Suppressor macrophage treated with lipopolysaccharide for 4 hours (primary cell): ENCODE measurements around the gene TMEM239.
"Not testable (repeated sequence)": the region's sequence is repeated elsewhere in the genome, so short reads cannot be mapped to it uniquely, and the experiment has no call there.

Experiments
- DNase-seq: peaks from one replicate; pipeline ENCODE4 v3.0.0-alpha.2; 2020

TMEM239 gene

DNA sequence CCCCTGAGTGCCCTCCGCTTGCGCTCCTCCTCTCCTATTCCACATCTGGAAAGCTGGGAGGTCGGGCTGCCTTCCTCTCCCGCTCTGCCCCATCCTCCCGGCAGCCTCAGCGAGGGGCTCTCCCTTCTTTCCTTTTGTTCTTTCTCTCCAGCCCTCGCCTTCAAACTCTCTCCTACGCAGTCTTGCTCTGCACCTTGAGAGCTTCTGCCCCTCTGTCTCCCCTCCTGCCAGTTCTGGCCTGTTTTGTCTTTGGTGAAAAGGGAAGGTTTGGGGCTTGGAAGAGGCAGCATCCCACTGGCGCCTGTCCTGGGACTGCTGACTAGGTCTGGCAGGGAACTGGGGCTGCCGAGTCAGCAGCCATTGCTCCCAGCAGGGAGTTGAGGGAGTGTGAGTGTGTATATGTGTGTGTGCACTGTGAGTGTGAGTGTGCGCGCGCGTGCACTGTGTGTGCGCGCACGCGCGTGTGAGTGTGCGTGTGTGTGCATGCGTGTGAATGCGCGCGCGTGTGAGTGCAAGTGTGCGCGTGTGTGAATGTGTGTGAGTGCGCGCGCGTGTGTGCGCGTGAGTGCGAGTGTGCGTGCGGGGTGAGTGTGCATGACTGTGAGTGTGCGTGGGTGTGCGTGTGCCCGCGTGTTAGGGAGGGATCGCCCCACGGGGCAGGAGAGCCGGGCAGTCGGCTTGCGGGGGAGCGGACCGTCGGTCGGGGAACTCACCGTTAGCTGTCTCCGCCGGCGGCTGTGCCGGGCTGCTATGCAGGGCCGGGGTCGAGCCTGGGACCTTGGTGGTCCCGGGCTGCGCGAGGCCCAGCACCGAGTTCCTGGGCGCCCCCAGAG, 16.3 kb upstream of the TMEM239 start:
- DNase-seq: peak; percentile 24

DNA sequence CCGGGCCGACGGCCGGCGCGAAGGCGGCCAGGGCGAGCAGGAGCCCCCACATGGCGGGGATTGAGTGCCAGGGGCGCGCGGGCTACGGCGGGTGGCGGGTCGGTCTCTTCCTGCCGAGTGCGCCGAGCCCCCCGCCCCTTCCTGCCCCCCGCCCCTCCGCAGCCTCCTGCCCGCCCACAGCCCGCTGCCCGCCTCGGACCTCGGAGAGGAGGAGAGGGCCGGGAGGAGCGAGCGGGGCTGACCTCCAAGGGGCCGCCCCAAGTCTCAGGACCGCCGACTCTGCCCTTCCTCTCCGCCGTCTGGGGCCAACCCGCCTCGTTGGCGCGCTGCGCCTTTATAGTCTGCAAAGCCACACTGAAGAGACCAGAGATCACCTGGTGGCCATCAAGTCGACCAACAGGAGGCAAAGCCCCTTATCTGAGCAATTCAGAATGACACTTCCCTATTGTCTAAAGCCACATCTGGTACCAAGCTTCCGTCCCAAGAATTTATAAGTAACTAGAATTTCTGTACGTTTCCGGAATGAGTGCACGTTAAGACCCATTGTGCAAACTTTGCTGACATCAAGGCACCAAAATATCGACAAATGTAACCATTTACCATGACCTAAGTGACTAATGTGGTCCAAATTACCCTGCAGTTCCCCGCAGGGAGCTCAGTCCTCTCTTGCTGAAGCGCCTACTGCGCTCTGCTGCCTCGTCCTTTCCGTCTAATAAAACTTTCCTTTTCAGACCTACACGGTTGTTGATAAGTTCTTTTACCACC, 15.5 kb upstream of the TMEM239 start, which contains the start of gene CPXM1:
CPXM1 (minus strand) TSS at position 107 of the 765 bp plus-strand sequence; CDS start at position 52, 55 bp downstream.
- peak; percentile 86 for DNase-seq

DNA sequence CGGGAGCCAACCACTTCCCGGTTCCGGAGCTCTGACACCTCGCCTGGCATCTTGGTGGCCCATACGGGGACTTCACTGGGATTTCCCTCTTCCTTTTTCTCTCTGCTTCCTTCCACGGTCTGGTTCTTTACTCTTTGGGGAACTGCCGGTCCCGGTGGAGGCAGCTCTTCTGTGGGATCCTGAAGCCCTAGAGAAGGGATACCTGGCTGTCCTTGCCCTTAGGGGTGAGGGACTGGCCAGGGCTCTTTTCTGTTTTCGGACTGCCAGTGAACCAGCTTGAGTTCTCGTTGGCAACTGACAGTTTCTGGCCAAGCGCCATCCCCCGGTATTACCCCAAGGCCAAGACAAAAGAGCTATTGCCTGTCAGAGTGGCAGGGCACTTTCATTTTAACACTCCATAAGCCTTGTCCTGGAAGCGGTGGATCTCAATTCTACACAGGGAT, 14.9 kb upstream of the TMEM239 start:
- DNase-seq: no peak

DNA sequence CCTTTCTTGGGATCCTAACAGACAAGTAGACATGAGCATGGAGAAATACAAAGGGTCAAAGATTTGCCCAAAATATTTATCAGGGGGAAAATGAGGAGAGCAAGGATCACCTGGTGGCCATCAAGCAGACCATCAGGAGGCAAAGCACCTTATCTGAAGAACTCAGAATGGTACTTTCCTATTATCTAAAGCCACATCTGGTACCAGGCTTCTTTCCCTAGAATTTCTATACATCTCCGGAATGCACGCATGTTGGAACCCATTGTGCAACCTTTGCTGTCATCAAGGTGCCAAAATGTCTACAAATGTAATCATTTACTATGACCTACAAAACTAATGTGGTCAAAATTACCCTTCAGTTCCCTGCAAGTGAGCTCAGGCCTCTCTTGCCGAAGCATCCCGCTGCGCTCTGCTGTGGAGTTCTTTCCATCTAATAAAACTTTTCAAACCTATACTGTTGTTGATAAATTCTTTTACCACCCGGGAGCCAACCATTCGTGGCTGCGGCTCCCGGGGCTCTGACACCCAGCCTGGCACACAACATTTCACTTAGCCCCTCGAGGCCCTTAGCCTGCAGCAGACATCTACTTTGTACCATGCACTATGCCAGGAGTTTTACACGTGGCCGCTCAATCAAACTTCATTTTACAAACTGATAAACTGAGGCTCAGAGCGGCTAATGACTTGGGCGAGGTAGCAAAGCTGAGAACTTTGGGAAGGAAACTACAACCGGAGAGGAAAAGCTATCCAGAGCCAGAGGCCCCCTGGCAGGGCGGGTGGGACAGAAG, 11.9 kb upstream of the TMEM239 start:
- DNase-seq: no peak

DNA sequence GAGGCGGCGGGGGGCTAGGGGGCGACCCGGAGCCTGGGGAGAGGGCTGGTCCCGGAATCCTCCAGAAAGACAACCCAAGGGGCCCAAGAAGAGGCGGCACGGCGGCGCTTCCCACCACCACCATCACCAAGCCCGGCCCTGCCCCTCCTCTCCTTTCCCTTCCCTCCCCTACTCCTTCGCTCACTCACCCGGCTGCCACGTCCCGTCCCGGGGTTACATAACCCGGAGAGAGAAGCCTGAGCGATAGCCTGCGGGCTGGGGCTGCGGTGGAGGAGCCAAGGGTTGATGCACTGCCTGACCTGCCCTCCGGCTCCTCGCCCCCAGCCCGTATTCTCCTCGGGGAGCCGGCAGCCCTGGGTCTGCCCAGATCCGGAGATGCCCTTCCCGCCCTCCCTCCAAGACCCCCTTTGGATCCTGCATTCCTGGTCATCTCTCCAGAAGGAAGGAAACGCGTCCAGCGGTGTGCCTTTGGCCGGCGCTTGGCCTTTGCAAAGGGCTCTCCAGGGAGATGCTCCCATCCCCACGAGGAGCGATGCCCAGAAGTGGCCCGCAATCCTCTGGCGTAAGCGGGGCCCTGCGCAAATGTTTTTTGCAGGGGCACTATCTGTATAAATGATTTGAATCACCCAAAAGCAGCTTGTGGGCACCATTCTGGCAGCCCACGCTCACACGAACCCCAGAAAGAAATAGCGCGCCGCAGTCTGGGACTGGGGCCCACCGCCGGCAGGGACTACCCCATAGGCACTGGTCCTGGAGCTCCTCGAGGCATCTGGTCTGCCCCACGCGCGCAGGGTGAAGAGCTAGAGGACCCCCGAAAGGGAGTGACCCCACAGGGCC, 11.1 kb upstream of the TMEM239 start:
- DNase-seq: peak; percentile 28

DNA sequence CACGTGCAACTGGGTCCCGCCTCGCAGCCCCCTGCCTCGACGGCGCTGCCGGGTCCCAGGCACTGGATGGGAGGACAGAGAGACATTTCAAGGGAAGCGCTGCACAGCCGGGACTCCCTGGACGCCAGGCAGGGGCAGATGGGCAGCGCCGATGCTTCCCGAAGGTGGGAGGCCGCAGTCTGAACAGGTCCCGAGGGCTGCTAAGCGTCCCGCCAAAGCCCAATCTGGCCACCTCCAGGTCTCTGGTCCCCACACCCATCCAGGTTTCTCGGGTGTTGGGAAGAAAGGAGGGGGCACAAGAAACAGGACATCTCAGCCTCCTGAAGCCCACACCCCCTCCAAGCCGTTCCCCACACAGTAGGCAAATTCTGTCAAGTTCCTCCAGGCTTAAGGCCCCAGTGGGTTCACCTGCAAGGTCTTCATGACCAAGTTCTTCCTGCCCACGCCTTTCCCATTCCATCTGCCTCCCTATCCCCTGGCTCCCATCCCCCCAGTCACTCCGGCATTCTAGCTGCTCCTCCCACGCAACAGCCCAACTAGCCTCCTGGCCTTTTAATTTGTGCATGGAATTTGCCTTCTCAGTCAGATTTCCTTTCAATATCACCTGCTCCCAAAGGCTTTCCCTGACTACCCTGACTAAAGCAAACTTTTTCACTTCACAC, 10.3 kb upstream of the TMEM239 start:
- DNase-seq: no peak

DNA sequence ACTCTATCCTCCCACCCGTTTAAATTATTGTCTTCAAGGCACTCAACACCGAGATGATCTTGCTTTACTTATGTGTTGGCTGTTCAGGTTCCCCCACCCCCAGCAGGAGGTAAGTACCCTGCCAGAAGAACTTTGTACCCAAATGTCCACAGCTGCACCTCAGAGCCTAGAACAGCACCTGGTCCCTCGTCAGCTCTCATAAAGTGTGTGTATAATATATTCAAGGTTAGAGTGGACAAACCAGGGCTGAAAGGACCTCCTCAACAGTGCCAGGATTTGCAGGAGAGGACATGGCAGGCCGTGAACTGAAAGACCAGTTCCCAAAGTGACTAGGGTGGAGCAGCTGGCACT, 9.8 kb upstream of the TMEM239 start:
- DNase-seq: no peak

DNA sequence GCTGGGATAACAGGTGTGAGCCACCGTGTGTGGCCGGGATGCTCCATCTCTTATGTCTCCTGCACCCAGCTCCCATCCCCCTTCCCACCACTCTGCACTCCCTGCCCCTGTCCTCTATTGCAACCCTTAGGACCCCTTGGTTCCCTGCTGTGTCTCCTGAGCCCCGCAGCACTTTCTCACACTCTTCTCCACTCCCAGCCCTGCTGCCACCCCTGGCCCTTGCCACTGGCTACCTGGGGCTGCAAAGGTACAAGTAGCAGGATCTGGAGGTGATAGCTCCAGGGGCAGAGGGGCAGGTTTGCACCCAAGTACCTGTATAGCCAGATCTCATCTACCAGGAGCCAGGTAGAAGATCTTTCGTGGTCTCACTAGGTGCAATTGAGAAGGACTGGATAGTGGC, 9.1 kb upstream of the TMEM239 start:
- DNase-seq: no peak

DNA sequence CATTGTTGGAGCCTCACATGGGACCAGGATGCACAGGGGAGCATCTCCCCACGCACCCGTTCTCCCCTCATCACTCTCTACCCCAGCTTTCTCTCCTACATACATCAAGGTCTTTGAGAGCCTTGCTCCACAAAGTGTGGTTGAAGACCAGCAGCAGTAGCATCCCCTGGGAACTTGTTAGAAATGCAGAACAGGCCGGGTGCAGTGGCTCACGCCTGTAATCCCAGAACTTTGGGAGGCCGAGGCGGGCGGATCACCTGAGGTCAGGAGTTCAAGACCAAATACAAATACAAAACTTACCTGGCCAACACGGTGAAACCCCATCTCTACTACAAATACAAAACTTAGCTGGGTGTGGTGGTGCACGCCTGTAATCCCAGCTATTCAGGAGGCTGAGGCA, 8.2 kb upstream of the TMEM239 start:
- not testable (repeated sequence) for DNase-seq

DNA sequence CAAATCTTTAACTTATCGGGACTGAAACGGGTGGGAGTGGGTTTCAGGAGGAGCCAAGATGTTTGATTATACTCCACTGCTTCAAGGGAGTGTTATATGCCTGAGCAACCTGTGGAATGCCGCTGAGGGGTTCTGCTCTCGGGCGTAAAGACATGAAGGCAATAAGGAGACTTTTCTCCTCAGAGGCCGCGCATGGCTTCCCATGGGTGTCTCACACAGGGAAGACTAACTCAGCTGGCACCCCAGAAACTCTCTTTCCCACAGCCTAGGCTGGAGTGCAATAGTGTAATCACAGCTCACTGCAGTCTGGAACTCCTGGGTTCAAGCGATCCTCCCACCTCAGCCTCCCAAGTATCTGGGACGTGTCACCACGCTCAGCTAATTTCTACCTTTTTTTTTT, 6.5 kb upstream of the TMEM239 start:
- no peak for DNase-seq

DNA sequence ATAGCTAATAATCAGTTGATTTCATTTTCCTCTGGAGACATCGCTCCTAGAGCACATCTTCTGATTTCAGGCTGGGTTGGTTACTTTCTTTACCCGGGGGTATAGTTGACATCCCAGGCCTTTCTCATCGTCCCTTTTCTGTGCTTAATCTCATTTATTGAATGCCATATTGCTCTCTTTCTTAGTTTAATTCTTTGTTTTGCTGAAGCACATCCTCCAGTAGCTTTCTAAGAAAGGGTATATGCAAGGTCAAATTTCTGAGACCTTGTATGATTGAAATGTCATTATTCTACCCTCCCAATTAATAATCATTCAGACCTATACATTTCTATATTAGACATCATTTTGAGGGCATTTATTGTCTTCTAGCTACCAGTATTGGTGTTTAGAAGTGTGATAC, 4.0 kb upstream of the TMEM239 start:
- DNase-seq: no peak

DNA sequence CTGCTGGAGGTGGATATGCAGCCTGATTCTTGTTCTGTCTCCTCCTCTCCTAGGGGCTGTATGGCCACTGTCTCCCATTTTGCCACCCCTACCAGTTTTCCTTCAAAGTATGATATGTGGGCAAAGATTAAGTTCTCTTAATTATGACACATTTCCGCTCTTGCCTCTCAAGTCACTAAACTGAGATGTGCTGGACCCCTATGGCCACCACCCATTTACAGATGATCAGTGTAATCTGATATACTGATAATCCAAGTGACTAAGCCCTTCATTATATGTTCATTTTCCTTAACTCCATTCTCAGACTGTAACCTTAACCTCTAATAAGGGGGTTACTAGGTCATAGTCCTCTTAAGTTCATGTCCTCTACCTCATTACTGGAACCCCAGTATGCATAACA, 2.1 kb upstream of the TMEM239 start:
- no peak for DNase-seq

DNA sequence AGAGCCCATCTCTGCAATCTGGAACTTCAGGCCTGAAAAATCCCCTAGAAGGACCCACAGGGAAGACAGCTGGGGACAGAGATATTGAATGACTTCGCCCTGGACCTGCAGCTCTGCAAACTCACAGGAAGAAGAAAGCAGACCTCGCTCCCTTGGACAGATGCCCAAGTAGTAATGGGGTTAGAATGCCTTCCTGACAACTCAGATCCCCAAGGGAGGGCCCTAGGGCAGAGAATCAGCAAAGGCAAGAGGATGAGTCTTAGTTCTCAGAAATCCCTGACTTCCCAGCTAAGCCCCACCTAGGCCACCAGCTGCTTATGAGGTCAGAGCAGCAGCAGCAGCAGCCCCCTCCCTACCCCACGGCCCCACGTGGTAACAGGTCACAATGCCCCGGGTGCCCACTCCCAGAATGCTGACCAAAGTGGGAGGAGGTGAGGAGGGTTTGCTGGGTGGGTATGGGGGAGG, 1.5 kb upstream of the TMEM239 start, which contains the start of gene C20orf141:
C20orf141 (plus strand) TSS at position 401 of the 465 bp plus-strand sequence. CDS start 198 bp downstream, outside the sequence.
- peak; percentile 27 for DNase-seq

DNA sequence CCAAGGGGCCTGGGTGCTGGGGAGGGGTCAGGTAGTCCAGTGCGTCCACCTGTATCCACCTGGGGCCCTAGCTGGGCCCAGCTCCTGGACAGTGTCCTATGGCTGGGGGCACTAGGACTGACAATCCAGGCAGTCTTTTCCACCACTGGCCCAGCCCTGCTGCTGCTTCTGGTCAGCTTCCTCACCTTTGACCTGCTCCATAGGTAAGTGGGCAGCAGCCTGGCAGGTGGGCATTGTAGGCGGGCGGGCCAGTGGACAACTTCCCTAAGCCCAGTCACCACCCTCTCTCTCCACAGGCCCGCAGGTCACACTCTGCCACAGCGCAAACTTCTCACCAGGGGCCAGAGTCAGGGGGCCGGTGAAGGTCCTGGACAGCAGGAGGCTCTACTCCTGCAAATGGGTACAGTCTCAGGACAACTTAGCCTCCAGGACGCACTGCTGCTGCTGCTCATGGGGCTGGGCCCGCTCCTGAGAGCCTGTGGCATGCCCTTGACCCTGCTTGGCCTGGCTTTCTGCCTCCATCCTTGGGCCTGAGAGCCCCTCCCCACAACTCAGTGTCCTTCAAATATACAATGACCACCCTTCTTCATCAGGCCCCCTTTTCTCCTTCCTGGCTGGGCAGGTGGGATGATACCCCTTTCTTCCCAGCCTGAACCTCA, 793 bp upstream of the TMEM239 start:
- no peak for DNase-seq

DNA sequence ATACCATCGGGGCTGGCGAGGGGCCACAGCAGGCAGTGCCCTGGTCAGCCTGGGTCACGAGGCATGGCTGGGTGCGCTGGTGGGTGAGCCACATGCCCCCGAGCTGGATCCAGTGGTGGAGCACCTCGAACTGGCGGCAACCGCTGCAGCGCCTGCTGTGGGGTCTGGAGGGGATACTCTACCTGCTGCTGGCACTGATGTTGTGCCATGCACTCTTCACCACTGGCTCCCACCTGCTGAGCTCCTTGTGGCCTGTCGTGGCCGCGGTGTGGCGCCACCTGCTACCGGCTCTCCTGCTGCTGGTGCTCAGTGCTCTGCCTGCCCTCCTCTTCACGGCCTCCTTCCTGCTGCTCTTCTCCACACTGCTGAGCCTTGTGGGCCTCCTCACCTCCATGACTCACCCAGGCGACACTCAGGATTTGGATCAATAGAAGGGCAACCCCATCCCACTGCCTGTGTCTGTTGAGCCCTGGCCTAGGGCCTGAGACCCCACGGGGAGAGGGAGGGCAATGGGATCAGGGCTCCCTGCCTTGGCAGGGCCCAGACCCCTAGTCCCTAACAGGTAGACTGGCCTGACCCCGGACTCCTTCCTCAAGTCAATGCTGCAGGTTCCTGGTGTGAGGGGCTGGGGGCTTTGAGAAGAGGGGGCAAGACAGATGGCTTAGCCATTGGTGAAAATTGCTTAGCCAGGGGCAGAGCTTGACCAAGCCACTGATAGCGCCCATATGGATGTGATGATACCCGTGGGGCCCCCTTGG, 598 bp downstream of the TMEM239 start:
- DNase-seq: no peak

DNA sequence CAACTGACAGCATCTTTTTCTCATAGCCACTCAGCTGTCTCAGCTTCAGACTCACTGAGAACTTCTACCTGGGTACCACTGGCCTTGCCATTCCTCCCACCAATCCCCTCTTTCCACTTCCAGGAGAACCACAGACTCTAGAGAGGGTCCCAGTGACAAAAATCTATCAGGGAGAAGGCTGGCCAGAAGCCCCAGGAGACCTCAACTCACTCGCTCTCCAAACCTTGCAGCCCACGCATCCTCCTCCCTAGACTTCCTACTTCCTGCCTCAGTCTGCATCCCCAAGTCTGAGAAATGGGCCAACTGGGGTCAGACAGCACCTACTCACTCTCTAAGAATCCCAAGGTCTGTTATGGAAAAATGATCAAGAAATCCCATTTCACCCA, 1.2 kb downstream of the TMEM239 start:
- DNase-seq: no peak

DNA sequence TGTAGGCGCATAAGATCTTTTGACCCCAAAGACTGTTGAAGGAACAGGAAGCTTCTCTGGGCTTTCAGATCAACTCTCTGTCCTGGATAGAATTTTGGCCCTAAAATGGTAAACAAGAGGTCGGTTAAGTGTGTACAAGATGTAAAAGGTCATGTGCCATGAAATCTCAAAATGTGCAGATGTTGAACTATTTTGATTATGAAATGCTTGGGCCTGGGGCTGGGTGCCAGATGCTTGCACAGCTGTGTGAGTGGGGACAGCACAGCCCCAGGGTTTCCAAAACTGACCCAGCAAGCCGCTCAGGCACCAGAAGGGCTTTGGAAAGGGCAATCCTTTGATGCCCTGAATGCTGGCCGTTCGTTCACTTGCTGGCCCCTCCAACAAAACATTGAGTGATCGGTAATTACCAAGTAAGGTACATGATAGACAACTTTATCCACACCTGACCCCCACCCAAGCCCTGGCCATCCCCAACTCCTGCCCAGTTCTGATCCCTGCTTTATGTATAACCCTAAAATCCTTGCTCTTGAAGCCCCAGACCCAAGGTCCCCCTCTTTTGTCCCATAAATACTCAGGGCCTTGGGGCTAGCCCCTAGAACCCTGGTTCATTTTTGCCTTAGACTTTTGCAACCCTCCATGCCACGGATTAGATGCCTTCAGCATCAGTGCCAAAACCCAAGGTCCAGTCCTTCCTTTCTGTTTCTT, 1.9 kb downstream of the TMEM239 start:
- DNase-seq: no peak

DNA sequence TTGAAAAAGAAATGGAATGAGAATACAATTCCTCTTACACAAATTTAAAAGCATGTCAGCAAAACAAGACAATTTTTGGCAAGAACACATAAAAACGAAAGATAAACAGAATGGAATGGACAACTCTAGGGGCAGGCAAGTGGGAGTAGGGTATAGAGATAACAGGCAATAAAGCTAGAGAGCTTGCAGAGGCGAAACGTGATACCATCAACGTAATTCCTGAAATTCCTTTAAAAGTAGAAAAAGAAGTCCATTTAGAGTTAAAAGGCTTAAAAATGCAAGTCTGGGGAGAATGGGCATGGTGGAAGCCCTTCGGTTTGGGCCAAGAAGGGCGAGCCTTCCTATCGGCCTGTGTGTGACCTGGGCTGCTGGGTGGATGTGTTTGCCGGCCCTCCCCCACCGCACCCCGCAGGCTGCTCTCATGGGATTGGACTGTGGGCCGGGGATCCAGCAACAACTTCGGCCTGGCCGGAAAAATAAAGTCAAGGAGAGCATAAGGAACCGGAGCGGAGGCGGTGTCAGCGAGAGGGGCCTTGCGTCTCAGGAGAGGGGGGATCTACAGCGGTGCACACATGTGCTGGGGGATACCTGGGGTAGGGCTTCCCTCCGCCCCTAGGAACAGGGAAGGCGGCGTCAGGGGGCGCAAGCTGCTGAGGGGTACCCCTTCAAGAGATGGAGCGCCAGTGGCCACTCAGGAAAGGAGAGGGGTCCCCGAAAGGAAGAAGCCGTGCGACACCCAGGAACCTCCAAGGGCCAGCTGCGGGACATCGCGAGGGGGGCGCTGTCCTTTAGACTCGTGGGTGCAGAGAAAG, 4.1 kb downstream of the TMEM239 start:
- DNase-seq: no peak
